Upper lobe of left lung (tissue), 6 donors: Measurements from ENCODE around the gene UPK1A. TPM values are rescaled to one million over a fixed set of nuclear protein-coding genes. Genes with fewer than 3 reads are reported as not detected.

Experiments used
- ATAC-seq, 2 donors: fragments of 200-7000 bp; cut with Tn5 transposase; one replicate each; pipeline ENCODE4 v1.9.1; 2022; ENCODE audit warnings: mild to moderate bottlenecking in 2 of 2, moderate library complexity in 2 of 2; ENCODE audit not compliant: low FRiP score in 2 of 2
- DNase-seq, 2 donors: peaks; one replicate each; pipeline ENCODE4 v3.0.0-alpha.2; 2019 to 2020
- H3K27ac ChIP-seq, 4 donors: fragments of 200-600 bp; sonication (generic); one replicate each; pipeline ENCODE4 v1.5.1; 2016 to 2019
- H3K27me3 ChIP-seq, 4 donors: fragments of 200-600 bp; sonication (generic); one replicate each; pipeline ENCODE4 v1.5.1; 2017 to 2019
- H3K36me3 ChIP-seq, 4 donors: fragments of 200-600 bp; sonication (generic); one replicate each; pipeline ENCODE4 v1.5.1; 2016 to 2019
- H3K4me1 ChIP-seq, 4 donors: fragments of 200-600 bp; sonication (generic); one replicate each; pipeline ENCODE4 v1.5.1; 2018 to 2019
- H3K4me3 ChIP-seq, 4 donors: fragments of 200-600 bp; sonication (generic); one replicate each; pipeline ENCODE4 v1.5.1; 2017 to 2019; ENCODE audit warnings: mild to moderate bottlenecking in 2 of 4, moderate library complexity in 1 of 4
- H3K9me3 ChIP-seq, 4 donors: fragments of 200-600 bp; sonication (generic); one replicate each; pipeline ENCODE4 v1.5.1; 2018 to 2019
- CTCF ChIP-seq, 6 experiments: fragments of 450-650 bp in 4 of 6; fragments of 200-600 bp in 2 of 6; sonication (generic) in 2 of 6; IDR thresholded peaks; one replicate each; pipeline ENCODE4 v1.5.1; 2016 to 2019; ENCODE audit warnings: antibody characterized with exemption in 6 of 6
- EP300 ChIP-seq, 4 donors: sonication (generic); formaldehyde crosslinking; IDR thresholded peaks; one replicate each; pipeline ENCODE4 v1.5.1; 2017; ENCODE audit warnings: antibody characterized with exemption in 4 of 4, control low read depth in 2 of 4
- POLR2A ChIP-seq, 4 donors: fragments of 450-650 bp; IDR thresholded peaks; one replicate each; pipeline ENCODE4 v1.5.1; 2016 to 2017; ENCODE audit warnings: antibody characterized with exemption in 4 of 4, mild to moderate bottlenecking in 2 of 4
- POLR2AphosphoS5 ChIP-seq, 2 donors: sonication (generic); formaldehyde crosslinking; IDR thresholded peaks; one replicate each; pipeline ENCODE4 v1.5.1; 2017; ENCODE audit warnings: antibody characterized with exemption in 2 of 2
- WGBS, 2 donors: methylation state at CpG; one replicate each; pipeline ENCODE4 v1.1.5; 2017 to 2018; 5-methylcytosine and 5-hydroxymethylcytosine counted together
- total RNA-seq, 6 donors: library from RNA; depleted of rRNA in 4 of 6; stranded (reverse); fragments of >200 nt in 4 of 6; gene quantifications; one replicate each; pipeline versions ENCODE4 v1.1.0 to v1.2.1, GENCODE V29; 2016 to 2021
- donor health status: DM: no; HTN: no; CAD: no; lungs with moderate emphysema.
- donor health status: DM: no; HTN: yes; CAD: no; lungs with severe emphysema.

The UPK1A gene
- total RNA-seq, 6 donors from 2014 or later: not detected

- Histone ChIP-seq H3K36me3 (no peaks in the 10 kb centered on the region), H3K27ac (no peak overlapping the region), H3K4me1 (peaks cover 2 to 3% (median 2%) of the 10 kb centered on the region in 4 donors), H3K27me3 (no peaks in the 10 kb centered on the region), H3K9me3 (no peaks in the 10 kb centered on the region), H3K4me3 (no peak overlapping the region)
- WGBS, 2 donors: 63 to 76% methylated on average over 4 of the region's 4 CpGs
- no peak for ATAC-seq
- TF ChIP-seq CTCF (IDR thresholded peaks at IDR 0.05) (no peak), EP300 (IDR thresholded peaks at IDR 0.05) (no peak), POLR2AphosphoS5 (IDR thresholded peaks at IDR 0.05) (no peak), POLR2A (IDR thresholded peaks at IDR 0.05) (no peak)
- DNase-seq: no peak
Observed at GRCh38 chr19:35696835-35697234, 30.5 kb downstream of the UPK1A start.

GRCh38 chr19:35702223-35703012 lies 36.1 kb downstream of the UPK1A start:
- Histone ChIP-seq H3K36me3 (no peaks in the 10 kb centered on the region), H3K27ac (peak overlapping the region in 3 of 4 donors; percentile 36 to 79 (median 74))
- WGBS, 2 donors: 0 to 1% methylated on average over 12 to 35 of the region's 50 CpGs

GRCh38 chr19:35703343-35703742 lies 37.0 kb downstream of the UPK1A start:
- peak overlapping the region in 2 of 4 donors; percentile 51 to 77 for H3K4me3 ChIP-seq
- no peaks in the 10 kb centered on the region for H3K27me3 ChIP-seq
- WGBS, 2 donors: 52 to 68% methylated on average over 7 to 9 of the region's 9 CpGs
- no peak for DNase-seq
- ATAC-seq: no peak
- H3K36me3 ChIP-seq: no peaks in the 10 kb centered on the region
- no peaks in the 10 kb centered on the region for H3K9me3 ChIP-seq
- peaks cover 7 to 15% (median 11%) of the 10 kb centered on the region in 4 donors for H3K4me1 ChIP-seq
- H3K27ac ChIP-seq: peak overlapping the region in 1 of 4 donors; percentile 74
- TF ChIP-seq EP300 (IDR thresholded peaks at IDR 0.05) (no peak), POLR2AphosphoS5 (IDR thresholded peaks at IDR 0.05) (no peak)

More at GRCh38 chr19:35702223-35703012, 36.1 kb downstream of the UPK1A start:
- ATAC-seq (peak; percentile 99), DNase-seq (peak; percentile 96 to 100)
- H3K9me3 ChIP-seq: no peaks in the 10 kb centered on the region
- peak overlapping the region; percentile 45 to 77 (median 59) for H3K4me3 ChIP-seq
- H3K4me1 ChIP-seq: peaks cover 7 to 15% (median 11%) of the 10 kb centered on the region in 4 donors
- H3K27me3 ChIP-seq: no peaks in the 10 kb centered on the region
- TF ChIP-seq POLR2A (IDR thresholded peaks at IDR 0.05) (peak in 1 of 4 donors; percentile 58), CTCF (IDR thresholded peaks at IDR 0.05) (no peak), POLR2AphosphoS5 (IDR thresholded peaks at IDR 0.05) (peak; percentile 1 to 69)

- DNase-seq (peak in 1 of 2 donors; percentile 84), ATAC-seq (peak in 1 of 2 donors; percentile 27)
- peaks cover 7 to 15% (median 11%) of the 10 kb centered on the region in 4 donors for H3K4me1 ChIP-seq
- H3K9me3 ChIP-seq: no peaks in the 10 kb centered on the region
- 33 to 35% methylated on average over 7 to 24 of the region's 24 CpGs for WGBS, 2 donors
- H3K36me3 ChIP-seq: no peaks in the 10 kb centered on the region
- no peak within 1 kb of the TSS for H3K27ac ChIP-seq
- no peaks in the 10 kb centered on the region for H3K27me3 ChIP-seq
- H3K4me3 ChIP-seq: no peak within 1 kb of the TSS
- TF ChIP-seq POLR2A (IDR thresholded peaks at IDR 0.05): no peak
- no peak for TF ChIP-seq EP300 (IDR thresholded peaks at IDR 0.05)
- TF ChIP-seq POLR2AphosphoS5 (IDR thresholded peaks at IDR 0.05): no peak
- no peak for TF ChIP-seq CTCF (IDR thresholded peaks at IDR 0.05)
Observed at GRCh38 chr19:35704218-35704617, 37.9 kb downstream of the UPK1A start, which contains the start of gene ZBTB32. TSS of gene ZBTB32 (plus strand) at chr19:35704558. CDS start at chr19:35714627, 10,069 bp downstream.

- Histone ChIP-seq H3K4me3 (no peak overlapping the region), H3K4me1 (peaks cover 0 to under 1% (median 0%) of the 10 kb centered on the region in 4 donors), H3K27ac (no peak overlapping the region), H3K9me3 (no peaks in the 10 kb centered on the region), H3K27me3 (no peaks in the 10 kb centered on the region), H3K36me3 (no peaks in the 10 kb centered on the region)
- DNase-seq (no peak), ATAC-seq (no peak)
- TF ChIP-seq CTCF (IDR thresholded peaks at IDR 0.05) (no peak), POLR2A (IDR thresholded peaks at IDR 0.05) (no peak), EP300 (IDR thresholded peaks at IDR 0.05) (no peak), POLR2AphosphoS5 (IDR thresholded peaks at IDR 0.05) (no peak)
- 56% methylated on average over 1 of the region's 1 CpG; no CpG with 5 or more reads in 1 of the 2 donors for WGBS, 2 donors
Observed at GRCh38 chr19:35708391-35708790, 42.1 kb downstream of the UPK1A start.
